KOPT-K1 (cell line): ENCODE data around the gene RIOK3.

Experiments used
- H3K27ac ChIP-seq: fragments of 200-600 bp; sonication (generic); 2 replicates; pipeline ENCODE4 v1.5.1; 2016; ENCODE audit warnings: antibody characterized with exemption, mild to moderate bottlenecking, low read depth, low read length; ENCODE audit not compliant: poor library complexity, severe bottlenecking
- H3K36me3 ChIP-seq: fragments of 200-600 bp; sonication (generic); 2 replicates; pipeline ENCODE4 v1.5.1; 2017; ENCODE audit warnings: antibody characterized with exemption, mild to moderate bottlenecking, low read length, moderate library complexity; ENCODE audit not compliant: insufficient read depth
- H3K9me3 ChIP-seq: fragments of 200-600 bp; sonication (generic); 2 replicates; pipeline ENCODE4 v1.5.1; 2017; ENCODE audit warnings: antibody characterized with exemption, low read length, mild to moderate bottlenecking; ENCODE audit not compliant: insufficient read depth, poor library complexity, severe bottlenecking

The RIOK3 gene

DNA sequence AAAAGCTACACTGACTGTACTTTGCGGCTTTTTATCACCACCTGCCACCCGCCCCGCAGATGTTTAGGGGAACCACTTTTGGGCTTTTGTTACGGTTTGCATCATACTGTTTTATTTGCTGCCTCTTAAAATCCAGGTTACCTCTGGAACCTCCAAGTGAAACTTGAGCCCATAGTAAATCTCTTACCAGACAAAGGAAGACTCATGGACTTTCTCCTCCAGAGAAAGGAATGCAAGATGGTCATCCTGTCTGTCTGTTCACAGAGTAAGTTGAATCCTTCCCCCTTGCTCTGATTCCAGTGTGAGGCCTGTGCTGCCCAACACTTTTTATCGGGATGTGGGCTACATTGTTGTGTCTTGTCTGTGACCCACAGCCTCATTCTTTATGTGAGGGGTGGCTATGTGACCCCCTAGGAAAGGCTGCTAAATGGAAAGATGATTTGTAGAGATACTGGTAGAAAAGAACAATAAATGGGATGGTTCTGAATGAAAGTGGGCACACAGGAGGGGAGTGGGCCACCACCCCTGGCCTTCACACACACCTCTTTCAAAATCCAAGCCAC is 73.5 kb downstream of the RIOK3 start:
- no peak overlapping the region for H3K27ac ChIP-seq
- H3K36me3 ChIP-seq, result peaks cover 93% of the 10 kb centered on the region
- H3K9me3 ChIP-seq, result no peaks in the 10 kb centered on the region

DNA sequence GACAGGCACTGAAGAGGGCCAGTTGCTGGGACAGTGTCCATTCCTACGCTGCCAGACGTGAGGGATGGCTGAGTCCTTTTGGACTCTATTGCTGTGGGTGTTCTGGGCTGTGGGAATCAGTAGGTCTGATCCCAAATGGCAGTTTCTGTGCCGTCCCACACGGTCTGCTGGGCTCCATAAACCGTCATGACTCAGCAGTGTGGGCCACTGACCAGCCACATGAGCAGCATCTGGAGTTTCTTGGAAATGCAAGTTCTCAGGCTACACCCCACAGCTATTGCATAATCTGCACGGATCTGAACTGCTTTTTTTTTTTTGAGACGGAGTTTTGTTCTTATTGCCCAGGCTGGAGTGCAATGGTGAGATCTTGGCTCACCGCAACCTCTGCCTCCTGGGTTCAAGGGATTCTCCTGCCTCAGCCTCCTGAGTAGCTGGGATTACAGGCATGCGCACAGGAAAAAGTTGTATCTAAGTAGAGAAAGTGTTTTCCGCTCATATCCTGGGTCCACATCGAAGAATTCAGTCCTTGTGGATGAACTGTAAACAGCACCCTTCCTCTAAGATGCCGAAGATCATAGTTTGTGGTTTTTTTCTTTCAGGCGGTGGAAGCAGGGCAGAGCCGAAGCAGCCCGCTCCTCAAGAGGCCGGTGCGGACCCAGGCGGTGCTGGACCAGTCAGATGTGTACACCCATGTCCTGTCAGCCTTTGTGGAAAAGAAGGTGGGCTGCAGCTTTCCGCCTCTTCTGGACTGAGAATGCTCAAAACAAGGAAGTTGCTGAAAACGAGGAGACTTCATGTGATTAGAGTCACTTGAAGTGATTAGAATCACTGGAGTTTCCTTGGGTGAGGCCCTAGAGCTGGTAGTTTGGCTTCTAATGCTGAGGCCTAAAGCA is 75.7 kb downstream of the RIOK3 start:
- Histone ChIP-seq H3K9me3 (no peaks in the 10 kb centered on the region), H3K36me3 (peaks cover 94% of the 10 kb centered on the region), H3K27ac (no peak overlapping the region)

DNA sequence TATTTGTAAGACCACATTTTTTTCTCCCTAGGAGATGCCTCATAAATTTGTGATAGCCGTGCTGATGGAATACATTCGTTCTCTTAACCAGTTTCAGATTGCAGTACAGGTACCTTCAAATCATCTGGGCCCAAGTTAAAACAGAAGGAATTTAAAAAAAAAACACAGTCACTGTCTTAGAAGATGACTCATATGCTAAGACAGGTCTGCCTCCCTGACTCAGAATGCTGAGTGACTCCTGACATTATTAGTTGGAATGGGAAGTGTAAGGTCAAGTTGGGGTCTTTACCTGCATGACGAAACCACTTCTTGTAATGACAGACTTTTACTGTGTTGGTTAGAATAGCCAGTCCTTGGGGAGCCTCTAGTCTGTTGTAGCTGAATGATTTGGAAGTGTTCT is 76.5 kb downstream of the RIOK3 start:
- Histone ChIP-seq H3K9me3 (no peaks in the 10 kb centered on the region), H3K27ac (no peak overlapping the region), H3K36me3 (peaks cover 94% of the 10 kb centered on the region)

DNA sequence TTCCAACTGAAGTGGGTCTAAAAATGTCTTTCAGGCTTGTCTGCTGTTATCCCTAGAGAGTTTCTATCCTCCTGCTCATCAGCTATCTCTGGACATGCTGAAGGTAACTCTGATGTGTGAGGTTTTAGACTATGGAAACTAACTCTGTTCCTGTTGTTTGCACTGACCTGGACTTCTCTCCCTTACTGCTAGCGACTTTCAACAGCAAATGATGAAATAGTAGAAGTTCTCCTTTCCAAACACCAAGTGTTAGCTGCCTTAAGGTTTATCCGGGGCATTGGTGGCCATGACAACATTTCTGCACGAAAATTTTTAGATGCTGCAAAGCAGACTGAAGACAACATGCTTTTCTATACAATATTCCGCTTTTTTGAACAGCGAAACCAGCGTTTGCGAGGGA is 77.1 kb downstream of the RIOK3 start:
- Histone ChIP-seq H3K9me3 (no peaks in the 10 kb centered on the region), H3K36me3 (peaks cover 98% of the 10 kb centered on the region), H3K27ac (no peak overlapping the region)

DNA sequence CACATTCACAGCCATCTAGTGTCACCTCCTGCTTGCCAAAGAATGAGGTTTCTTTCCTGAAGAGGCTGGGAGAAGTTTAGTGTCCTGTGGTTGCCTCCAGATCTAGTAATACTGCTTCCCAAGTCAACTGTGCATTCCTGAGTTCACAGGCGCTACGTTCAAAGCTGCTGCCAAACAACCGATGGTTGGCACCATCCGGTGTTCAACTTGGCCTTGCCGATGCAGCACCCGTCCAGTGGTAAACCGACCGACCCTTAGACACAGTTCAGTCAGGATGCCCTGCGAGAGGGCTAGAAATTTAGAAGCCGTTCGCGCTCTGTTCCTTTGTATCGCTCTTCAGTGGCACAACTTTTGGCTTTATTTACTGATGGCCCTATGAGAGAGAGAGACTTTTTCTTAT is 78.8 kb downstream of the RIOK3 start:
- Histone ChIP-seq H3K36me3 (peaks cover 100% of the 10 kb centered on the region), H3K9me3 (no peaks in the 10 kb centered on the region), H3K27ac (no peak overlapping the region)
